ENCODE measurements around the gene RPL36.

DNA sequence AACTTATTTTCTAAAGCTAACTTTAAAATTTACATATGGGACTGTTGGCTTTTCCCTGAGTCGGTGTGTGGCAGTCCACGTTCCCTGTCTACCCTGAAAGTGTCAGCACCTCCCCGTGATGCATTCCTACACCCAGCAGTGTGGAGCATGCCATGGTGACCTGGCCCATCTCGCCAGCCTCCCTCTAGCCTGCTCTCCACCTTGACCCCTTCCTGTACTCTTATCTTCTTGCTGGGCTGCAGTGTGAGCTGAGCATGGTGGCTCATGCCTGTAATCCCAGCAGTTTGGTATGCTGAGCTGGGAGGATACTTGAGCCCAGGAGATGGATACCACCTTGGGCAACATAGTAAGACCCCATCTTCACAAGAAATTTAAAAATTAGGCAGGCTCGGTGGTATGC, 35.2 kb upstream of the RPL36 start:
- no peak for TF ChIP-seq CTCF (IDR thresholded peaks at IDR 0.05; ENCODE audit: low read depth, low read length, missing input control)
- TF ChIP-seq JUND (IDR thresholded peaks at IDR 0.05): no peak
- TF ChIP-seq, protein P1, sequence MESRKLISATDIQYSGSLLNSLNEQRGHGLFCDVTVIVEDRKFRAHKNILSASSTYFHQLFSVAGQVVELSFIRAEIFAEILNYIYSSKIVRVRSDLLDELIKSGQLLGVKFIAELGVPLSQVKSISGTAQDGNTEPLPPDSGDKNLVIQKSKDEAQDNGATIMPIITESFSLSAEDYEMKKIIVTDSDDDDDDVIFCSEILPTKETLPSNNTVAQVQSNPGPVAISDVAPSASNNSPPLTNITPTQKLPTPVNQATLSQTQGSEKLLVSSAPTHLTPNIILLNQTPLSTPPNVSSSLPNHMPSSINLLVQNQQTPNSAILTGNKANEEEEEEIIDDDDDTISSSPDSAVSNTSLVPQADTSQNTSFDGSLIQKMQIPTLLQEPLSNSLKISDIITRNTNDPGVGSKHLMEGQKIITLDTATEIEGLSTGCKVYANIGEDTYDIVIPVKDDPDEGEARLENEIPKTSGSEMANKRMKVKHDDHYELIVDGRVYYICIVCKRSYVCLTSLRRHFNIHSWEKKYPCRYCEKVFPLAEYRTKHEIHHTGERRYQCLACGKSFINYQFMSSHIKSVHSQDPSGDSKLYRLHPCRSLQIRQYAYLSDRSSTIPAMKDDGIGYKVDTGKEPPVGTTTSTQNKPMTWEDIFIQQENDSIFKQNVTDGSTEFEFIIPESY (IDR thresholded peaks at IDR 0.05): no peak
- no peak for TF ChIP-seq RXRA (IDR thresholded peaks at IDR 0.05)
- TF ChIP-seq RAD21 (IDR thresholded peaks at IDR 0.05): no peak
- TF ChIP-seq REST (IDR thresholded peaks at IDR 0.05): no peak
- no peak for TF ChIP-seq YY1 (IDR thresholded peaks at IDR 0.05)
